Islet precursor cell (in vitro differentiated cells): ENCODE data around the gene TAL2.

Experiments
- DNase-seq: peaks from one replicate; pipeline ENCODE4 v3.0.0-alpha.2; 2018

TAL2 gene

GRCh38 chr9:105711867-105712266 is 49.6 kb downstream of the TAL2 start:
- DNase-seq: no peak

- no peak for DNase-seq
These were observed 50.0 kb downstream of the TAL2 start for GRCh38 chr9:105712297-105712696.
